Stomach (tissue), 4 donors: ENCODE results near the gene NKAIN2.

Source experiments
- POLR2A ChIP-seq, 4 donors: fragments of 450-650 bp; IDR thresholded peaks; one replicate each; pipeline ENCODE4 v1.6.1; 2016; ENCODE audit warnings: antibody characterized with exemption in 4 of 4, control low read depth in 2 of 4, mild to moderate bottlenecking in 1 of 4, moderate library complexity in 1 of 4
- TF ChIP-seq, protein P1 (sequence below), 7 experiments: fragments of 450-650 bp in 4 of 7; fragments of 200-600 bp in 3 of 7; sonication (generic) in 3 of 7; IDR thresholded peaks; one replicate each; pipeline ENCODE4 v1.5.1; 2016 to 2019; ENCODE audit warnings: antibody characterized with exemption in 7 of 7, control low read depth in 2 of 7, mild to moderate bottlenecking in 1 of 7

DNA sequence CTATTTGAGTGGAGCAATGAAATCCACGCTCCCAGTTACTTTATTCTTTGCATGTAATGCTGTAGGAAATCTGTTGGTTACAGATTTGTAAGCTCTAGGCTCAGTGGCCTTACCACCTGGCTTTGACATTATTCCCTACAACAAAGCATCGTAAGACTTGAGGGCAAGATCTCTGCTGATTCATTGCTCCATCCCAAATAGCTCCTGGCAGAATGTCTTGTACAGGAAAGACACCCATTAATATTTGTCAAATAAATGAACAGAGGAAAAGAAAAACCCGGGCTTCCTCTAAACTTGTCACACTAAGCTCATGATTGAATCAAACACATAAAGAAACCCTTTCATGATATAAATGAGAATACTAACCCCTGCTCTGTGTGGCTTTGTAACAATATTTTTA lies 801.1 kb downstream of the NKAIN2 start:
- TF ChIP-seq, protein P1, sequence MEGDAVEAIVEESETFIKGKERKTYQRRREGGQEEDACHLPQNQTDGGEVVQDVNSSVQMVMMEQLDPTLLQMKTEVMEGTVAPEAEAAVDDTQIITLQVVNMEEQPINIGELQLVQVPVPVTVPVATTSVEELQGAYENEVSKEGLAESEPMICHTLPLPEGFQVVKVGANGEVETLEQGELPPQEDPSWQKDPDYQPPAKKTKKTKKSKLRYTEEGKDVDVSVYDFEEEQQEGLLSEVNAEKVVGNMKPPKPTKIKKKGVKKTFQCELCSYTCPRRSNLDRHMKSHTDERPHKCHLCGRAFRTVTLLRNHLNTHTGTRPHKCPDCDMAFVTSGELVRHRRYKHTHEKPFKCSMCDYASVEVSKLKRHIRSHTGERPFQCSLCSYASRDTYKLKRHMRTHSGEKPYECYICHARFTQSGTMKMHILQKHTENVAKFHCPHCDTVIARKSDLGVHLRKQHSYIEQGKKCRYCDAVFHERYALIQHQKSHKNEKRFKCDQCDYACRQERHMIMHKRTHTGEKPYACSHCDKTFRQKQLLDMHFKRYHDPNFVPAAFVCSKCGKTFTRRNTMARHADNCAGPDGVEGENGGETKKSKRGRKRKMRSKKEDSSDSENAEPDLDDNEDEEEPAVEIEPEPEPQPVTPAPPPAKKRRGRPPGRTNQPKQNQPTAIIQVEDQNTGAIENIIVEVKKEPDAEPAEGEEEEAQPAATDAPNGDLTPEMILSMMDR (IDR thresholded peaks at IDR 0.05): no peak
- no peak for TF ChIP-seq POLR2A (IDR thresholded peaks at IDR 0.05)
